ENCODE measurements around the gene TRIM2. TPM values are rescaled to one million over a fixed set of nuclear protein-coding genes. Genes with fewer than 3 reads are reported as not detected.
"Not testable (repeated sequence)": the region's sequence is repeated elsewhere in the genome, so short reads cannot be mapped to it uniquely, and the experiment has no call there.

The TRIM2 gene
- total RNA-seq, 1 experiment from 2014 or later: 46.6 TPM

GRCh38 chr4:153189016-153189801 lies 15.0 kb upstream of the TRIM2 start:
- DNase-seq (ENCODE audit: low spot score): peak; percentile 45

GRCh38 chr4:153191795-153192363 lies 12.4 kb upstream of the TRIM2 start:
- DNase-seq (ENCODE audit: low spot score): no peak

GRCh38 chr4:153197301-153197700 lies 6.9 kb upstream of the TRIM2 start:
- DNase-seq (ENCODE audit: low spot score): no peak

GRCh38 chr4:153198719-153199118 lies 5.5 kb upstream of the TRIM2 start:
- no peak for DNase-seq (ENCODE audit: low spot score)

GRCh38 chr4:153203746-153204145 lies 497 bp upstream of the TRIM2 start:
- not testable (repeated sequence) for DNase-seq (ENCODE audit: low spot score)

GRCh38 chr4:153204728-153205648 lies 745 bp downstream of the TRIM2 start:
- DNase-seq (ENCODE audit: low spot score): no peak

GRCh38 chr4:153205757-153206156 lies 1.5 kb downstream of the TRIM2 start:
- peak; percentile 34 for DNase-seq (ENCODE audit: low spot score)

- DNase-seq (ENCODE audit: low spot score): no peak
These were observed 2.3 kb downstream of the TRIM2 start for GRCh38 chr4:153206534-153206933.

- DNase-seq (ENCODE audit: low spot score): no peak
These were observed 2.8 kb downstream of the TRIM2 start for GRCh38 chr4:153207027-153207426.

GRCh38 chr4:153207567-153207966 lies 3.3 kb downstream of the TRIM2 start:
- DNase-seq (ENCODE audit: low spot score): peak; percentile 32

- DNase-seq (ENCODE audit: low spot score): no peak
These were observed 5.2 kb downstream of the TRIM2 start for GRCh38 chr4:153209410-153209809.

- no peak for DNase-seq (ENCODE audit: low spot score)
These were observed 6.5 kb downstream of the TRIM2 start for GRCh38 chr4:153210727-153211126.

- no peak for DNase-seq (ENCODE audit: low spot score)
These were observed 7.9 kb downstream of the TRIM2 start for GRCh38 chr4:153211986-153212728.

- no peak for DNase-seq (ENCODE audit: low spot score)
These were observed 8.5 kb downstream of the TRIM2 start for GRCh38 chr4:153212736-153213135.

GRCh38 chr4:153215921-153216320 lies 11.7 kb downstream of the TRIM2 start:
- DNase-seq (ENCODE audit: low spot score): no peak

GRCh38 chr4:153216546-153216945 lies 12.3 kb downstream of the TRIM2 start:
- no peak for DNase-seq (ENCODE audit: low spot score)

GRCh38 chr4:153217440-153217839 lies 13.2 kb downstream of the TRIM2 start:
- no peak for DNase-seq (ENCODE audit: low spot score)

GRCh38 chr4:153218961-153219360 lies 14.7 kb downstream of the TRIM2 start:
- no peak for DNase-seq (ENCODE audit: low spot score)

GRCh38 chr4:153220682-153221395 lies 16.6 kb downstream of the TRIM2 start:
- no peak for DNase-seq (ENCODE audit: low spot score)

GRCh38 chr4:153221783-153222706 lies 17.8 kb downstream of the TRIM2 start:
- peak; percentile 70 for DNase-seq (ENCODE audit: low spot score)

Data from A172 (cell line).